WERI-Rb-1 (cell line): ENCODE results near the gene MCU.

ENCODE experiments used
- DNase-seq: peaks from one replicate; pipeline ENCODE4 v3.0.0-alpha.2; 2020
- H3K27ac ChIP-seq: fragments of 250-450 bp; sonication (Bioruptor Pico); 2 replicates; pipeline ENCODE4 v1.5.1; 2020; ENCODE audit warnings: mild to moderate bottlenecking, moderate library complexity
- H3K27me3 ChIP-seq: fragments of 250-450 bp; sonication (Bioruptor Pico); 2 replicates; pipeline ENCODE4 v1.5.1; 2021; ENCODE audit warnings: mild to moderate bottlenecking, low read depth, moderate library complexity; ENCODE audit not compliant: insufficient read depth, severe bottlenecking
- H3K36me3 ChIP-seq: fragments of 250-450 bp; sonication (Bioruptor Pico); 2 replicates; pipeline ENCODE4 v1.5.1; 2020; ENCODE audit warnings: mild to moderate bottlenecking, moderate library complexity
- H3K4me3 ChIP-seq: 2 replicates; pipeline ENCODE4 v1.5.1; 2011; ENCODE audit warnings: low read depth, mild to moderate bottlenecking, control low read depth, low read length
- H3K9me3 ChIP-seq: fragments of 250-450 bp; sonication (Bioruptor Pico); 2 replicates; pipeline ENCODE4 v1.5.1; 2021; ENCODE audit warnings: mild to moderate bottlenecking, moderate library complexity; ENCODE audit not compliant: severe bottlenecking
- TF ChIP-seq, protein P1 (sequence below): IDR thresholded peaks from 2 replicates; pipeline ENCODE4 v1.5.1; 2011; ENCODE audit warnings: low read depth, mild to moderate bottlenecking, control low read depth, inconsistent platforms, low read length

The MCU gene

DNA sequence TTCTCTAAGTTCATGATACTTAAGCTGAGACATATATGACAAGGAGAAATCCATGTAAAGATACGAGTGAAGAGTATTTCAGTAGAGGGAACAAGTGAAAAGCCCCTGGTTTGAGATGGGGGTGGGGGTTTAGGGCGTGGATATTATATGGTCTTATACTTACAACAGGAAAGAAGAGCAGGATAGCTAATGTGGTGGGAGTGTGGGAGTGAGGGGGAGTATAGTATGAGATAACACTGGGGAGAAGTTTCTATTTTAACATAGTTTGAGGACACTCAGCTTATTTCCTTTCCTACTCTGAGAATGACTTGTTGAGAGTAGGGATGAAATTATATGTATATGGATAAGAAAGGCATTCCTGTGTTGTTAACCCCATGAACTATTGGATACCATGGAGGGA, 36.5 kb downstream of the MCU start:
- no peak overlapping the region for H3K4me3 ChIP-seq
- TF ChIP-seq, protein P1, sequence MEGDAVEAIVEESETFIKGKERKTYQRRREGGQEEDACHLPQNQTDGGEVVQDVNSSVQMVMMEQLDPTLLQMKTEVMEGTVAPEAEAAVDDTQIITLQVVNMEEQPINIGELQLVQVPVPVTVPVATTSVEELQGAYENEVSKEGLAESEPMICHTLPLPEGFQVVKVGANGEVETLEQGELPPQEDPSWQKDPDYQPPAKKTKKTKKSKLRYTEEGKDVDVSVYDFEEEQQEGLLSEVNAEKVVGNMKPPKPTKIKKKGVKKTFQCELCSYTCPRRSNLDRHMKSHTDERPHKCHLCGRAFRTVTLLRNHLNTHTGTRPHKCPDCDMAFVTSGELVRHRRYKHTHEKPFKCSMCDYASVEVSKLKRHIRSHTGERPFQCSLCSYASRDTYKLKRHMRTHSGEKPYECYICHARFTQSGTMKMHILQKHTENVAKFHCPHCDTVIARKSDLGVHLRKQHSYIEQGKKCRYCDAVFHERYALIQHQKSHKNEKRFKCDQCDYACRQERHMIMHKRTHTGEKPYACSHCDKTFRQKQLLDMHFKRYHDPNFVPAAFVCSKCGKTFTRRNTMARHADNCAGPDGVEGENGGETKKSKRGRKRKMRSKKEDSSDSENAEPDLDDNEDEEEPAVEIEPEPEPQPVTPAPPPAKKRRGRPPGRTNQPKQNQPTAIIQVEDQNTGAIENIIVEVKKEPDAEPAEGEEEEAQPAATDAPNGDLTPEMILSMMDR, result no peak
- H3K36me3 ChIP-seq, result no peaks in the 10 kb centered on the region
- no peak overlapping the region for H3K27ac ChIP-seq
- DNase-seq, result no peak
- no peaks in the 10 kb centered on the region for H3K9me3 ChIP-seq
- no peaks in the 10 kb centered on the region for H3K27me3 ChIP-seq

DNA sequence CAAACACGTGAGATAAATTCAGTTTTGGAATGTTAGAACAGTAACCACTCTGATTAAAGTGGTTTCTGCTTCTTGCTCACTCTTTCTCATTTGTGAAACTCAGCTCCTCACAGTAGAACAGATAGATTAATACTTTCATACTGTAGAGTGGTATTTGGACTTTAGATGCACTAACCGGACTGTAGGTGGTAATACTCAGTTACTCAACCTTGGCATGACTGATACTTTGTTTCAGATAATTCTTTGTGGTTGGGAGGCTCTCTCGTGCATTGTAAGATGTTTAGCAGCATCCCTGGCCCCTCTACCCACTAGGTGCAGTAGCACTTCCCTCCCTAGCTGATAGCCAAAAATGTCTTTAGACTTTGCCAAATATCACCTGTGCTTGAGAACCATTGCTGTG, 37.6 kb downstream of the MCU start:
- DNase-seq, result no peak
- H3K36me3 ChIP-seq, result no peaks in the 10 kb centered on the region
- no peak overlapping the region for H3K27ac ChIP-seq
- TF ChIP-seq, protein P1, result no peak
- H3K4me3 ChIP-seq, result no peak overlapping the region
- H3K9me3 ChIP-seq, result no peaks in the 10 kb centered on the region
- H3K27me3 ChIP-seq, result no peaks in the 10 kb centered on the region

DNA sequence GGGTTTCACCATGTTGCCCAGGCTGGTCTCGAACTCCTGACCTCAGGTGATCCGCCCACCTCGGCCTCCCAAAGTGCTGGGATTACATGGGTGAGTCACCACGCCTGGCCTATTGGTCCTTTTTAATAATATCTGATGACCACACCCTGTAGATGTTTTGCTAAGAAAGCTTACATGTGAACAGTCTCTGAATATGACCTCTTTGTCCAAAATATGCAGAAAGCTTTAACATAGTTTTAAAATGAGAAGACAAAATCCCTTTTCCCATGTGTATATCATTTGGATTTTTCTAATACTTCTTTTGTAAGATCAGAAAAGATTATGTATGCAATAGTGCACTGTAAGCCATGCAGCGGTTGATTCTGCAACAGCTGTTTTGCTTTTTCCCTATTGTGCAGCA, 38.5 kb downstream of the MCU start:
- DNase-seq, result no peak
- H3K4me3 ChIP-seq, result no peak overlapping the region
- no peaks in the 10 kb centered on the region for H3K9me3 ChIP-seq
- TF ChIP-seq, protein P1, result no peak
- no peaks in the 10 kb centered on the region for H3K27me3 ChIP-seq
- H3K27ac ChIP-seq, result no peak overlapping the region
- no peaks in the 10 kb centered on the region for H3K36me3 ChIP-seq

DNA sequence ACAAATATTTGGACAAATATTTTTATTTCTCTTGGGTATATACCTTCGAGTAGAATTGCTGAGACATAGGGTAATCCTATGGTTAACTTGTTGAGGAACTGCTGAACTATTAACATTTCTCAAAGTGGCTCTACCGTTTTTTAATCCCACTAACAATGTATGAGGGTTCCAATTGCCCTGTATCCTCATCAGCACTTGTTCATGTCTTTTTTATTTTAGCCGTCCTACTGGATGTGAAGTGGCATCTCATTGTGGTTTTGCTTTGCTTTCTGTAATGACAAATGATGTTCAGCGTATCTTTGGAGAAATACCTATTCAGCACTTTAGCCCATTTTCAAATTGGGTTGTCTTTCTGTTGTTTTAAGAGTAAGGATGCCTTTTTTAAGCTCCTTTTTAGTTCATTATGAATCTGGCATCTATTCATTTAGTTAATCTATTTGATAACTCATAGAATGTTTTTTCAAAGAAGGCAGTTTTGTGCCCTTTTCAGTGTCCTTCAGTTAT, 40.0 kb downstream of the MCU start:
- Histone ChIP-seq H3K4me3 (no peak overlapping the region), H3K9me3 (no peaks in the 10 kb centered on the region), H3K27ac (no peak overlapping the region), H3K36me3 (no peaks in the 10 kb centered on the region), H3K27me3 (no peaks in the 10 kb centered on the region)
- no peak for DNase-seq
- TF ChIP-seq, protein P1, result no peak

DNA sequence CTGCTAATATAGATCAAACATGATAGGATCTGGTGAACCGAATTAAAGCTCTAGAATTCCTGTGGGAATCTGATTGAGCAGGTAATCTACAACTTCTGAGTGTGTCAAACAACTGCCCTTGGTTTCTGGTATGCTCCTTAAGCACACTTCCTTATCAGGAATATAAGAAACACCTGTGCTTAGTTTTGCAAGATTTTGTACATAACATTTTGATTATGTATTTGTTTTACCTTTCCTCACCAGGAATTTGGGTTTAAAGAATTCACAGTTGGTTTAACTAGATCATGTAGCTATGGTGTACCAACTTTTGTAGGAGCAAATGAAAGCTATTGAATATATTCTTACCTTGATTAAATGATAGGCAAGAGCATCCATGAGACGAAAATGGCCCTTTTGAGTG, 40.6 kb downstream of the MCU start:
- no peak for DNase-seq
- no peaks in the 10 kb centered on the region for H3K36me3 ChIP-seq
- TF ChIP-seq, protein P1, result no peak
- H3K27ac ChIP-seq, result no peak overlapping the region
- no peaks in the 10 kb centered on the region for H3K9me3 ChIP-seq
- H3K27me3 ChIP-seq, result no peaks in the 10 kb centered on the region
- H3K4me3 ChIP-seq, result no peak overlapping the region

DNA sequence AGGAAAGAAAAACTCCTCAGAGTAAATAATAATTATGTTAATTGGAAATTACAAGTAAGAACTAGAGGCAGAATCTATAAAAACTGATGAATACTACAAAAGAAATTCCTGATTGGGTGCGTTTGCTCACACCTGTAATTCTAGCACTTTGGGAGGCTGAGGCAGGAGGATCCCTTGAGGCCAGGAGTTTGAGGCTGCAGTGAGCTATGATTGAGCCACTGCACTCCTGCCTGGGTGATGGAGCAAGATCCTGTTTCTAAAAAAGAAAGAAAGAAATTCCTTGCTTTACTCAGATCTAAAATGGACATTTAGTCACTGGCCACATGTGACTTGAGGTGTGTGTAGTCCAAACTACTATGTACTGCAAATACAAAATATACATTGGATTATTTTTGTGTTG, 42.0 kb downstream of the MCU start:
- Histone ChIP-seq H3K4me3 (no peak overlapping the region), H3K27ac (no peak overlapping the region), H3K36me3 (no peaks in the 10 kb centered on the region), H3K9me3 (no peaks in the 10 kb centered on the region), H3K27me3 (no peaks in the 10 kb centered on the region)
- TF ChIP-seq, protein P1, result no peak
- no peak for DNase-seq
